Stimulated activated memory B cell treated with anti-CD40 and anti-IgM and Interleukin-4, amounts not matched to agents 10 μg/mL and 1 μg/mL and 100 μg/mL, for 72 hours (primary cell): Measurements from ENCODE around the gene MRPL11.

Experiments
- ATAC-seq: fragments of 150-1000 bp; cut with Tn5 transposase; 2 replicates; pipeline ENCODE4 v1.10.0; 2021
- H3K27ac Mint-ChIP-seq: one replicate; pipeline ENCODE4 v1.8.0; 2022; ENCODE audit warnings: mild to moderate bottlenecking, mixed read lengths
- H3K27me3 Mint-ChIP-seq: one replicate; pipeline ENCODE4 v1.8.0; 2022; ENCODE audit warnings: mixed read lengths
- H3K36me3 Mint-ChIP-seq: one replicate; pipeline ENCODE4 v1.8.0; 2022; ENCODE audit warnings: mixed read lengths
- H3K4me1 Mint-ChIP-seq: one replicate; pipeline ENCODE4 v1.8.0; 2022; ENCODE audit warnings: mixed read lengths
- H3K4me3 Mint-ChIP-seq: one replicate; pipeline ENCODE4 v1.8.0; 2022; ENCODE audit warnings: mild to moderate bottlenecking, moderate library complexity, mixed read lengths
- H3K9me3 Mint-ChIP-seq: one replicate; pipeline ENCODE4 v1.8.0; 2022; ENCODE audit warnings: mixed read lengths

MRPL11 gene

DNA sequence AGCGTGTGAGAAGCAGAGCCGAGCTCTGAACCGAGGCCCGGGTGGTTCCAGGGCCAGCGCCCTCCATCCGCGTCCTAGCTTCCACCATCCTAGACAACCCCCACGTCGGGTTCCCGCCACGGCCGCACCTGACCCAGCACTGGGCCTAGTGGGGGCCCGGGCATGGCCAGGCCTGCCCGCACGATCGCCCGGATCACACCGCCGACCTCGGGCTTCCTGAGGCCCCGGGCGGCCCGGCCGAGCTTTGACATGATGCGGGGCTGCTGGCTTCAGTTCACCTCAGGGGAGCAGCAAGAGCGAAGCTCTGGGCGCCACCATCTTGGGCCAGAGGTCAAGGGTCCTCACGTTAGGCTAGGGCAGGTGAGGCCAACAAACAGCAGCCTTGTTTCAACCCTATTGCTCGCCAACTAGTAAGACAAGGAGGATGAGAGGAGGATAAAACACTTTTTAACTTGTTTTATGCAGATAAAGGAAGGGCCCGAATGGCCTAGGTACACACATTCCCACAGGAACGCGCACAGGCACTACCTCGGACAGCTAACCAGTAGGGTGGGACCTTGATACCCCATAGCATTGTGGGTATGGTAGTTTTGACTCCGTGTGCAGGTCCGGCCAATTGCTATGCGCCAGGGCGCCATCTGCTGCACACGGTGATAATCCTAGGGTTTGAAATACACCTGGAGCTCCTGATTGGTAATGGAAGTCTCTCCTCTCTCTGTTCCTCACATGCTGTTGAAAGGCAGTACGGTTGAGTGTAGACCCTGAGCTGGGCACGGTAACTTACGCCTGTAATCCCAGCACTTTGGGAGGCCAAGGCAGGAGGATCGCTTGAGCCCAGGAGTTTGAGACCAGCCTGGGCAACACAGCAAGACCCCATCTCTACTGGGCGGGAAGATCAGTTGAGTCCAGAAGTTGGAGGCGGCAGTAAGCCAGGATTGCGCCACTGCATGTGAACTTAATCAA lies at the start of gene MRPL11:
TSS of gene MRPL11 (minus strand) at position 345 of the 963 bp plus-strand sequence. CDS start at position 251, 94 bp downstream.
- peak within 1 kb of the TSS; percentile 93 for H3K27ac Mint-ChIP-seq
- peaks cover 10% of the 10 kb centered on the region for H3K9me3 Mint-ChIP-seq
- H3K36me3 Mint-ChIP-seq: peaks cover 33% of the 10 kb centered on the region
- peak; percentile 99 for ATAC-seq
- no peaks in the 10 kb centered on the region for H3K27me3 Mint-ChIP-seq
- H3K4me1 Mint-ChIP-seq: peaks cover 15% of the 10 kb centered on the region
- peak within 1 kb of the TSS; percentile 86 for H3K4me3 Mint-ChIP-seq

DNA sequence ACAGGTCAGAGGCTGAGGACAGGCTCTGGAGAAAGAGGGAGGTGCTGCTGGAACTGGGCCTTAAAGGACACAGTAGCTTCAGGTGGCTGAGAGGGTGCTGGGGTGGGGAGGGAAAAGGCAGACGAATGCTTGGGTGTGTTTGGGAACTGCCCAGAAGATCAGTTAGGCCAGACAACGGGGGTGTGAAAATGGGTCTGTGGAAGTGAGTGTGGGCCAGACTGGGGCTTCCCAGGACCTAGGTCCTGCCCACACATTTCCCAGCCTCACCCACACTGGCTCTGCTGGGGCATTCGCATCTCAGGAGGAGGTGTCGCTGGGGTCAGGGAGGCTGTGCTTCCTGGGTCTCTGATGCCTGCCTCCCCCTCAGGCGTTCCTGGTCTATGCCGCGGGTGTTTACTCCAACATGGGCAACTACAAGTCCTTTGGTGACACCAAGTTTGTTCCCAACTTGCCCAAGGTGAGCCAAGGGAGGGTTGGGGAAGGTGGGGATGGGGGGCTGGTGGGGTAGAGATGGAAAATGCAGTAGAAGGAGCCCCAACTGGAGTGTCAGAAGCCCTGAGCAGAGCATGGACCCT lies 46.2 kb upstream of the MRPL11 start:
- ATAC-seq: no peak
- peaks cover 41% of the 10 kb centered on the region for H3K36me3 Mint-ChIP-seq
- H3K27me3 Mint-ChIP-seq: no peaks in the 10 kb centered on the region
- H3K4me1 Mint-ChIP-seq: peaks cover 6% of the 10 kb centered on the region
- no peaks in the 10 kb centered on the region for H3K9me3 Mint-ChIP-seq
- H3K4me3 Mint-ChIP-seq: no peak overlapping the region
- H3K27ac Mint-ChIP-seq: no peak overlapping the region

DNA sequence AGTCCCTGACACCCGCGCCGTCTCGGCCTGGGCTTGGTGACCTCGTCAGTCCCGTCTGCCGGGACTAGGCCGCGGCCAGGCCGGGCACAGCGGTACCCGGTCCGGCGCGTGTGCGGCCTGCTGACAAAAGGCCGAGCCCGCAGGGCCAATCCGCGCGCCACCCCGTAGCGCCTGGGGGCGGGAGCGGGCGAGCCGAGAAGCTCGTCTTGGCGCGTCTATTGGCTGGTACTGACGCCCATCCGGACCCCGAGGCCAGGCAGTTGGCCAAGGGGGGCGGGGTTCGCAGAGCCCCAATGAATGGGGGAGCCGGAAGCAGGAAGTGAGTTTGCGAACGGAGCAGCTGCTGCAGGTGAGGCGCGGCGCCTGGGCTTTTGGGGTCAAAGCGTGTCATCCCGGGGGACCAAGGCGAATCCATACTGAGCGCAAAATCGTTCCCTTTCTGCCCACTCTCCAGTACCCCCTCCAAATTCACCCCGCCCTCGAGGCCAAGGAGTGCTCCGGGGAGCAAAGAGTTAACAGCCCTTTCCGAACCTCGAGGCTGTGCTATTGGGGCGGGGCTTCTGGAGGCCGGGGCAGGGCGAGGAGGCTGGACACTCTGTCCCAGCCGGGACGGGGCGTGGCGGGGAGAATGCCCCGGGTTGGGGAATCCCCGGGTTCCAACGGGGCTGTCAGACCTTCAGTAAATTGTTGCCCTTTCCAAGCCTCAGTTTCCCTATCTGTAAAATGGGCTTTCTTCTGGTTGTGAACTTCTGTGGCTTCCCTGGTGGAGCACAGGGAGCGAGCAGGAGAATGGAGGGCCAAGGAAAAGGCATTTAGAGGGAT lies 41.7 kb upstream of the MRPL11 start, which contains the start of gene DPP3:
TSS of gene DPP3 (plus strand) at position 318 of the 822 bp plus-strand sequence. CDS start 1,767 bp downstream, outside the sequence.
- no peaks in the 10 kb centered on the region for H3K27me3 Mint-ChIP-seq
- H3K9me3 Mint-ChIP-seq: no peaks in the 10 kb centered on the region
- H3K4me1 Mint-ChIP-seq: peaks cover 30% of the 10 kb centered on the region
- H3K4me3 Mint-ChIP-seq: peak within 1 kb of the TSS; percentile 93
- ATAC-seq: peak; percentile 98
- H3K36me3 Mint-ChIP-seq: peaks cover 13% of the 10 kb centered on the region
- H3K27ac Mint-ChIP-seq: peak within 1 kb of the TSS; percentile 91

DNA sequence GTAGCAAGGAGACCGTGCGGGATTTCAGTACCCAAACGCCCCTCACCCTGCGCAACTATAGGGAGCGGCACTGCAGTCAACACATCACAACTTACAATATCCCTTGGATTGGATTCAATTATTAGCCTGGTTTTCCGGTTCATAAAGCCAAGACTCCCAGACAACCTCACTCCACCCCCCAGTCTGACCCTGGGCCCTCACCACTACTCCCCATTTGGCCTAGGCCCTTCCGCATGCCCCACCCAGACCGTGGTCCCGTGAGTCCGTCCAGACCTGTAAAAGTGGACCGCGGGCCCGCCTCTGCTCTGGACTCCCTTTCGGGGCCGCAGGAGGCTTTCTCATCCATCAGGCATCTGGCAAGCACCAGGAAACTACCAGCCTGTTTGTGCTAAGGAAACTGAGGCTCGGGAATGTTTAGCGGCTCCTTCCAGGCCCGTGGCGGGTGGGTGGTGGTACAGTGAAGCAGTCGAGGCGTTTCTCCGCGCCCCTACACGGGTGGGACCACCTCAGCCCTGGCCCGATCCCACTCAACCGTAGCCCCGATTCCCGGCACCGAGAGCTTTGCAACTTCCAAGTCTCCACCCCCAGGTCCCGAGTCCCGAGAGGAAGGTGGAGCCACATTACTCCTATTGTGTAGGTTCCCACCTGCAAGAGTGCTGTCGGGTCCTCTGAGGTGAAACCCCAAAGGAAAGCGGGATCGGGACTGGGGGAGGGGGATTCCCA lies 40.9 kb upstream of the MRPL11 start:
- H3K4me3 Mint-ChIP-seq: peak overlapping the region; percentile 93
- no peak for ATAC-seq
- peaks cover 30% of the 10 kb centered on the region for H3K4me1 Mint-ChIP-seq
- no peaks in the 10 kb centered on the region for H3K27me3 Mint-ChIP-seq
- H3K36me3 Mint-ChIP-seq: peaks cover 13% of the 10 kb centered on the region
- H3K27ac Mint-ChIP-seq: peak overlapping the region; percentile 91
- no peaks in the 10 kb centered on the region for H3K9me3 Mint-ChIP-seq

DNA sequence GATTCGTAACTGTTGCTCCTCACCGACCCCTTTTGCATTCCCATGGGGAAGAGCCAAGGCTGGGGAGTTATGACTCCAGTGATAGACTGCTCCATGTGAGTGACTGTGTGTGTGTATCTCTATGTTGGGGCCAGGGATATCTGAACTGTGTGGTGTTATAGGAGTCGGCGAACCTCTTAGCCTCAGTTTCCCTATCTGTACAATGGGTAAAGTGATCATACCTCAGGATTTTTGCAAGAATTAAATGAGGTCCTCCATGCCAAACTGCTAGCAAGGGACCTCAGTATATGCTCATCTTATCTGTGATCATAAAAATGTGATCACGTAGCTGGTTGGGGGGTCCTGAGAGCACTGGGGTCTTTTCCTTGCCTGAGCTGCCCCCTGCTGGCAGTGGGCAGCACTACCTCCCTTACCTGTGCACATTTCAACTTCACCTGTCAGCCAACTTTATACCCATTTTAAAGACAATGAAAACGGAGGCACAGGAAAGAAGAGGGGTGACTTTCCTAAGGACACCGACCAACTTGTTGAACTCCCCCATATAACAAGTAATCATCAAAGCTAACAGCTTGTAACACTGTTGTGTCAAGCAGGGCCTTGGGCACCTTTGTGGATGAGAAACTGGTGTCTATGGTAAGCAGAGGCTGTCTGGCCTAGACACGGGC lies 40.2 kb upstream of the MRPL11 start:
- no peaks in the 10 kb centered on the region for H3K9me3 Mint-ChIP-seq
- peaks cover 30% of the 10 kb centered on the region for H3K4me1 Mint-ChIP-seq
- ATAC-seq: no peak
- peak overlapping the region; percentile 93 for H3K4me3 Mint-ChIP-seq
- H3K27me3 Mint-ChIP-seq: no peaks in the 10 kb centered on the region
- H3K27ac Mint-ChIP-seq: peak overlapping the region; percentile 91
- peaks cover 13% of the 10 kb centered on the region for H3K36me3 Mint-ChIP-seq

DNA sequence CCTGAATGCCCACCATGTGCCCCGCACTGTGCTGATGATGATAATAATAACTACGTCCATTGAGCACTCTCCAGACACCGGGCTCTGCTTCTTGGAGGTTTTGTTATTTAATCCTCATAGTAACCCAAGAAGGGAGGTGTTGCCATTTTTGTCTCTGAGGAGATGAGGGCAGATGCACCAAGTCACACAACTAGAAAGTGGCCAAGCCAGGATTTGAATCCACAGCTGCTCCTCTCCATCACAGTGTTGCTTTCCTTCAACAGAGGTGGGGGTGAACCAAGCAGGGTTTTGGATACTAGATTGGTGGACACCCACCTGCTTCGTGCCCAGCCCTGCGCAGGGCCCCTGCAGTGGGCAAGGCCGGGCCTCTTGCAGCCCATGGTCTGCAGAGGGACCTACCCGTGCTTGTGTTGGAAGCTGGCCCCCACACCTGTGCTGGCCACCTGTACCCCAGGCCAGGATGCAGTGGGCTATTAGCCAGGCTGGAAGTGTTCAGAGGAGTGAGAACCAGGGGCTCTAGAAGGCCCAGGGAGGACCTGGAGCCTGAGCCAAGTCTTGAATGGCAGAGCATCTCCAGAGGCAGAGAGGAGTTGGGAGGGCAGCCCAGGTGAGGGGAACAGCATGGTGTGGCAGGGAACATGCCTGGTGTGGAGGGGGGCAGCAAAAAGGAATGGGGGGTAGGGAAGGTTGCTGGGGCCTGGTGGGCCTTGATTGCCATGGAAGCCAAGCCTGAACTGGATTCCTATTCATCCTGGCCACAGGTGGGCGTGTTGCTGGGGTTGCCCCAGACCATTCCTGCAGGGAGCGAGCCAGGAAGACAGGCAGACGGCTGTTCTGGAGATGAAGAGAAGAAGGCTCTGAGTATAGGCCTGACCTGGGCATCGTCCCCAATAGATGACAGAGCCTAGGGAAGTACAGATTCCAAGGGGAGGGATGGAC lies 38.9 kb upstream of the MRPL11 start:
- H3K27ac Mint-ChIP-seq: no peak overlapping the region
- ATAC-seq: no peak
- H3K36me3 Mint-ChIP-seq: peaks cover 13% of the 10 kb centered on the region
- H3K4me1 Mint-ChIP-seq: peaks cover 30% of the 10 kb centered on the region
- no peaks in the 10 kb centered on the region for H3K27me3 Mint-ChIP-seq
- H3K9me3 Mint-ChIP-seq: no peaks in the 10 kb centered on the region
- peak overlapping the region; percentile 35 for H3K4me3 Mint-ChIP-seq

DNA sequence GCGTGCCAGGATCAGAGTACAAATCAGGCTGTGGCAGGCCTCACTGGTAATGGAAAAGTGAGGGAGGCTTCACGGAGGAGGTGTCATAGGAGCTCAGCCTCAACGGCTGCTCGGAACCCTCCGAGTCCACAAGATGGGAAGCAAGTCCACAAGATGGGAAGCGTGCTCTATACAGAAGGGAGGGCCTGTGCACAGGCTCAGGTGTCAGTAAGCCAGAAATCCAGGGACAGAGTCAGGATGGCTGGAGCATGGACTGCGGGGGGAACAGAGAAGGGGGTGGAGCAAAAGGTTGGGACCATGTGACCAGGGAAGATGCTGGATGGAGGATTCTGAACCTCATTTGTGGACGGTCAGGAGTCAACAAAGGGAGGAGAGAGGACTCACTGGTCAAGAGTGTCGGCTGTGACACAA lies 38.2 kb upstream of the MRPL11 start:
- H3K9me3 Mint-ChIP-seq: no peaks in the 10 kb centered on the region
- no peaks in the 10 kb centered on the region for H3K27me3 Mint-ChIP-seq
- H3K27ac Mint-ChIP-seq: no peak overlapping the region
- peaks cover 13% of the 10 kb centered on the region for H3K36me3 Mint-ChIP-seq
- no peak overlapping the region for H3K4me3 Mint-ChIP-seq
- no peak for ATAC-seq
- H3K4me1 Mint-ChIP-seq: peaks cover 30% of the 10 kb centered on the region

DNA sequence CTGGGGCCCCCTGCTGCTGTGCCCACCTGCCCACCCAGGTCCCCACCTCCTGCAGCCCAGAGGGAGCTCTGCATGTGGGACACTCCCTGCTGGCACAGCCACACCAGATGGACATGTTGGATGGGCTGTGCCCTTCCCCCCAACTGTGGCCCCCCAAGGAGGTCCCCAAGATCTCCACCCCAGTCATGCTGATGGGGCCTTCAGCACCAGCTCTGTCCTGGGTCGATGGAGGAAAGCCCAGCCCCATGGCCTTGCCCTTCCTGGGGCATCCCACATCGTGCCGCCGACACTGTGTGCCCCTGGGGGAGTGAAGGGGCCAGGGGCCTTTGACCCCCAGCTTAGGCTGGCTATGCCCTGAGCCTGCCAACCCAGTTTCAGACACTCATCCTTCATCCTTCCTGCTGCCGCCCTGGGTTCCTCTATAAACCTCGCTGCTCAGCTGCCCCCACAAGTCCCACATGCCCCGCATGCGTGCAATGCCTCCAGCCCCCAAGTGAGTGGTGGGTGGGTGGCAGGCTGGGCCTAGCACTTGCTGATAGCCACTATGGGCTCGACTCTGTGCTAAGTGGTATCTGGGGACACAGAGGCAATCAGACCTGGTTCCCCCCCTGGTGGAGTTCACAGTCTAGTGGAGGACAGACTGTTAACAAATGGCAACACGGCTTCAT lies 37.7 kb upstream of the MRPL11 start:
- Mint-ChIP-seq H3K9me3 (no peaks in the 10 kb centered on the region), H3K27ac (no peak overlapping the region), H3K27me3 (no peaks in the 10 kb centered on the region), H3K36me3 (peaks cover 14% of the 10 kb centered on the region), H3K4me3 (no peak overlapping the region), H3K4me1 (peaks cover 30% of the 10 kb centered on the region)
- ATAC-seq: no peak

DNA sequence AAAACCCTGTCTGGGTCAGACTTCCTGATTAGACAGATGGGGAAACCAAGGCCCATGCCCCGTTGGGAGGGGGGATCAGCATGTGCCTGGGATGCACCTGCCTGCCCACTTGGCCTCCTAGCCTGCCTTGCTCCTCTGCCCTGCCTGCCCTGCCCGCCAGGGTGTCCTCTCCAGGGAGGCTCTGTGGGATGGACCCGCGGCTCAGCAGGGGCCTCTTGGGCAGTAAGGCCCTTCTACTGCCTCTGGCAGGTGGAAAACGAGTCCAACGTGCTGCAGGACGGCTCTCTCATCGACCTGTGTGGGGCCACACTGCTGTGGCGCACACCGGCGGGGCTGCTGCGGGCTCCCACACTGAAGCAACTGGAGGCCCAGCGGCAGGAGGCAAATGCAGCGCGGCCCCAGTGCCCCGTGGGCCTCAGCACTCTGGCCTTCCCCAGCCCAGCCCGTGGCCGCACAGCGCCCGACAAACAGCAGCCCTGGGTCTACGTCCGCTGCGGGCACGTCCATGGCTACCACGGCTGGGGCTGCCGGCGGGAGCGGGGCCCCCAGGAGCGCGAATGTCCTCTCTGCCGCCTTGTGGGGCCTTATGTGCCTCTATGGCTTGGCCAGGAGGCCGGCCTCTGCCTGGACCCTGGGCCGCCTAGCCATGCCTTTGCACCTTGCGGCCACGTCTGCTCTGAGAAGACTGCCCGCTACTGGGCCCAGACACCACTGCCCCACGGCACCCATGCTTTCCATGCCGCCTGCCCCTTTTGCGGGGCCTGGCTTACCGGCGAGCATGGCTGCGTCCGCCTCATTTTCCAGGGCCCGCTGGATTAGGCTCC lies 36.9 kb upstream of the MRPL11 start:
- H3K4me1 Mint-ChIP-seq: peaks cover 25% of the 10 kb centered on the region
- ATAC-seq: no peak
- no peaks in the 10 kb centered on the region for H3K9me3 Mint-ChIP-seq
- no peak overlapping the region for H3K4me3 Mint-ChIP-seq
- H3K27ac Mint-ChIP-seq: no peak overlapping the region
- H3K27me3 Mint-ChIP-seq: no peaks in the 10 kb centered on the region
- H3K36me3 Mint-ChIP-seq: peaks cover 19% of the 10 kb centered on the region

DNA sequence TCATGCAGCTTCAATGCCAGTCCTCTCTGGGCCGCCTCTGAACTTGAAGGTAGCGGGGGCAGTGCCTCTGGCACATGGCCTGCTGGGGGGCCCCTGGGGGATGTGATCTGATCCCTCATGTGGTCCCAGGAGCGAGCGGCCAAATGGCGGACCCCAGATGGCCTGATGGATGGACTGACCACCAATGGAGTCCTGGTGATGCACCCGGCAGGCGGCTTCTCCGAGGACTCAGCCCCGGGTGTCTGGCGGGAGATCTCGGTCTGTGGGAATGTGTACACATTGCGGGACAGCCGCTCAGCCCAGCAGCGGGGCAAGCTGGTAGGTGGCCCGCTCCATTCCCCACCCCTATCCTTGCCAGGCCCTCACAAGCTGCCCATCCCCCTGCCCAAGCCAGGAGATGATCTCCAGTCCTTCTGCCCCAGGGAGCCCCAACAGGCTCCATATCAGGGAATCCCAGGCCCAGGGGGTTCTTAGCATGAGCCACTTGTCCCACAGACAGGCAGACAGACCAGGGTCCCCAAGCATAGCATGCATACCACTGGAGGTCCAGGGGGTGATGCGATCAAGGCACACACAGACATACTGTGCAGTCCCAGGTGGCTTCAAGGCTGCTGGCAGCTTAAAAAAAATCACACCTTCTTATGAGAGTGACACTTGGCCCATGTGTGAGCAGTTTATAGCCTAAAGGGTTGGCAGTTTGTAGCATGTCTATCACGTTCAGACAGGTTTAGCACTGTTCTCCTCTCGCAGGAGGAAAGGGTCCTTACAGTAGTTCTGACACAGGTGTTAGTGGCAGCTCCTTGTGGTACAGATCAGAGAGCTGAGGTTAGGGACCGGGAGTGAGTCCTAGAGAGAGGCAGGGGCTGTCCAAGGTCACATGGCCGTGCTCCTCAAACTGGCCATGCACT lies 35.2 kb upstream of the MRPL11 start:
- no peak for ATAC-seq
- H3K4me1 Mint-ChIP-seq: peaks cover 15% of the 10 kb centered on the region
- no peaks in the 10 kb centered on the region for H3K27me3 Mint-ChIP-seq
- H3K9me3 Mint-ChIP-seq: no peaks in the 10 kb centered on the region
- no peak overlapping the region for H3K4me3 Mint-ChIP-seq
- no peak overlapping the region for H3K27ac Mint-ChIP-seq
- peaks cover 19% of the 10 kb centered on the region for H3K36me3 Mint-ChIP-seq

DNA sequence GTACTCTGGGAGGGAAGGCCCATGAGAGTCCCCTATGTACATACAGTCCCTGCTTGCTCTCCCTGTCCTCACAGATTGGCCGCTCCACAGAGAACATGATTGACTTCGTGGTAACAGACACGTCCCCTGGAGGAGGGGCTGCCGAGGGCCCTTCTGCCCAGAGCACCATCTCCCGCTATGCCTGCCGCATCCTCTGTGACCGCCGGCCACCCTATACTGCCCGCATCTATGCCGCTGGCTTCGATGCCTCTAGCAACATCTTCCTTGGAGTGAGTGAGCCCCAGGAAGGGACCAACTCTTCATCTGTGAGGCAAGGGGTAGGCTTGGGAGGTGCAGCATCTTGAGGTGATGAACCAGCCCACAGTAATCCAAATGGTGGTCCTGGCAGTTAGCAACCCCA lies 34.5 kb upstream of the MRPL11 start:
- ATAC-seq: no peak
- Mint-ChIP-seq H3K27me3 (no peaks in the 10 kb centered on the region), H3K27ac (no peak overlapping the region), H3K4me3 (no peak overlapping the region), H3K36me3 (peaks cover 18% of the 10 kb centered on the region), H3K4me1 (peaks cover 10% of the 10 kb centered on the region), H3K9me3 (no peaks in the 10 kb centered on the region)
